HCT116 (cell line): ENCODE measurements around the gene VAPA. TPM values are rescaled to one million over a fixed set of nuclear protein-coding genes. Genes with fewer than 3 reads are reported as not detected.

Source experiments
- ATAC-seq: fragments of 200-7000 bp; cut with Tn5 transposase; 2 replicates; pipeline ENCODE4 v1.9.1; 2020; ENCODE audit warnings: mild to moderate bottlenecking, moderate library complexity
- BruUV-seq: library from RNA; stranded (reverse); fragments of 400-500 nt; replicated peaks from 2 replicates; lab custom pipeline; 2021; lab: Mats Ljungman, UMichigan
- CTCF ChIA-PET: fragments of 300-600 bp; sonication (Branson Sonifier 250); formaldehyde crosslinking; loops from one replicate; lab custom pipeline; 2021; ENCODE audit warnings: antibody characterized with exemption; lab: Charles Lee
- POLR2A ChIA-PET: fragments of 300-600, 350-600 bp; sonication (Branson Sonifier 250); formaldehyde crosslinking; loops from one replicate; lab custom pipeline; 2021; ENCODE audit warnings: antibody characterized with exemption; lab: Charles Lee
- RAD21 ChIA-PET, 2 experiments: fragments of 300-600 bp; sonication (Branson Sonifier 250); formaldehyde crosslinking; loops; one replicate each; lab custom pipeline; 2023; ENCODE audit warnings: low total read pairs in 2 of 2; ENCODE audit not compliant: uncharacterized antibody in 2 of 2, unreplicated experiment in 2 of 2, low non-redundant PET in 1 of 2; lab: Charles Lee
- DNase-seq: peaks from one replicate; pipeline ENCODE4 v3.0.0-alpha.2; 2010; ENCODE audit warnings: low read depth, low spot score
- H2AFZ ChIP-seq: fragments of 200-600 bp; shearing (Covaris generic), sonication (generic); 2 replicates; pipeline ENCODE4 v1.6.1; 2017; ENCODE audit warnings: low read depth, mixed run types, mixed read lengths, antibody characterized with exemption, low read length; ENCODE audit not compliant: poor library complexity, severe bottlenecking
- H3K27ac ChIP-seq: 2 replicates; pipeline ENCODE4 v1.5.1; 2012; ENCODE audit warnings: low read depth, low read length
- H3K27me3 ChIP-seq: fragments of 200-600 bp; sonication (generic); 2 replicates; pipeline ENCODE4 v1.6.1; 2016; ENCODE audit warnings: mixed run types, low read length, mixed read lengths; ENCODE audit not compliant: insufficient read depth
- H3K36me3 ChIP-seq, 2 experiments: fragments of 200-500 bp in 1 of 2; fragments of 200-600 bp in 1 of 2; sonication (Bioruptor generic) in 1 of 2; sonication (generic) in 1 of 2; 2 replicates each; pipeline versions ENCODE4 v1.5.1 to v1.6.1; 2014 to 2016; ENCODE audit warnings: low read length in 2 of 2, inconsistent platforms in 1 of 2, mixed read lengths in 1 of 2, mixed run types in 1 of 2; ENCODE audit not compliant: insufficient read depth in 2 of 2, control insufficient read depth in 1 of 2
- H3K4me1 ChIP-seq, 2 experiments: fragments of 200-600 bp in 1 of 2; sonication (generic) in 1 of 2; 2 replicates each; pipeline versions ENCODE4 v1.5.1 to v1.6.1; 2012 to 2017; ENCODE audit warnings: low read length in 2 of 2, inconsistent platforms in 1 of 2, mild to moderate bottlenecking in 1 of 2, mixed read lengths in 1 of 2, mixed run types in 1 of 2, moderate library complexity in 1 of 2; ENCODE audit not compliant: insufficient read depth in 2 of 2, control insufficient read depth in 1 of 2
- H3K4me2 ChIP-seq: fragments of 200-600 bp; sonication (generic); 2 replicates; pipeline ENCODE4 v1.6.1; 2017; ENCODE audit warnings: mixed run types, low read length, mixed read lengths
- H3K4me3 ChIP-seq, 2 experiments: fragments of 200-600 bp in 1 of 2; sonication (generic) in 1 of 2; replicated peaks in 1 of 2; 2 replicates each; pipeline ENCODE4 v1.5.1; 2011 to 2016; ENCODE audit warnings: low read length in 2 of 2, control low read depth in 1 of 2, low read depth in 1 of 2, mild to moderate bottlenecking in 1 of 2, mixed read lengths in 1 of 2, mixed run types in 1 of 2
- H3K79me2 ChIP-seq: fragments of 200-600 bp; sonication (generic); 2 replicates; pipeline ENCODE4 v1.6.1; 2017; ENCODE audit warnings: mild to moderate bottlenecking, mixed run types, low read length, moderate library complexity, mixed read lengths; ENCODE audit not compliant: insufficient read depth
- H3K9ac ChIP-seq: fragments of 200-600 bp; sonication (generic); 2 replicates; pipeline ENCODE4 v1.6.1; 2016; ENCODE audit warnings: low read length, mixed read lengths
- H3K9me2 ChIP-seq: fragments of 200-600 bp; sonication (generic), shearing (Covaris generic); 2 replicates; pipeline ENCODE4 v1.6.1; 2017; ENCODE audit warnings: mixed run types, mild to moderate bottlenecking, moderate library complexity; ENCODE audit not compliant: insufficient read depth
- H3K9me3 ChIP-seq, 2 experiments: fragments of 200-500 bp in 1 of 2; fragments of 200-600 bp in 1 of 2; sonication (Bioruptor generic) in 1 of 2; sonication (generic) in 1 of 2; 2 replicates each; pipeline ENCODE4 v1.6.1; 2014 to 2017; ENCODE audit warnings: low read length in 2 of 2, mixed read lengths in 2 of 2, inconsistent platforms in 1 of 2, low read depth in 1 of 2, mild to moderate bottlenecking in 1 of 2, mixed run types in 1 of 2, moderate library complexity in 1 of 2; ENCODE audit not compliant: control insufficient read depth in 1 of 2, insufficient read depth in 1 of 2
- H4K20me1 ChIP-seq: fragments of 200-600 bp; sonication (generic), shearing (Covaris generic); 2 replicates; pipeline ENCODE4 v1.6.1; 2017; ENCODE audit warnings: mixed run types, mild to moderate bottlenecking, moderate library complexity; ENCODE audit not compliant: insufficient read depth
- CEBPB ChIP-seq: IDR thresholded peaks from 2 replicates; pipeline ENCODE4 v1.6.1; 2012; ENCODE audit warnings: low read depth
- EGR1 ChIP-seq: IDR thresholded peaks from 2 replicates; pipeline ENCODE4 v1.6.1; 2012; ENCODE audit warnings: low read depth
- ELF1 ChIP-seq: IDR thresholded peaks from 2 replicates; pipeline ENCODE4 v1.6.1; 2012; ENCODE audit warnings: low read depth, borderline replicate concordance
- EZH2 ChIP-seq: fragments of 200-600 bp; sonication (generic); IDR thresholded peaks from 2 replicates; pipeline ENCODE4 v1.6.1; 2017; ENCODE audit warnings: antibody characterized with exemption, mixed run types
- FOSL1 ChIP-seq: IDR thresholded peaks from 2 replicates; pipeline ENCODE4 v1.6.1; 2012; ENCODE audit warnings: low read depth
- POLR2A ChIP-seq: IDR thresholded peaks from 2 replicates; pipeline ENCODE4 v1.7.0; 2011; ENCODE audit warnings: borderline replicate concordance; ENCODE audit not compliant: insufficient read depth, insufficient read length; ENCODE audit errors: extremely low read depth
- POLR2AphosphoS5 ChIP-seq: IDR thresholded peaks from 2 replicates; pipeline ENCODE4 v1.6.1; 2011; ENCODE audit warnings: mild to moderate bottlenecking, low read depth, low read length, moderate library complexity
- RAD21 ChIP-seq: IDR thresholded peaks from 2 replicates; pipeline ENCODE4 v1.6.1; 2012; ENCODE audit warnings: low read depth, mild to moderate bottlenecking
- SIN3A ChIP-seq: IDR thresholded peaks from 2 replicates; pipeline ENCODE4 v1.6.1; 2012; ENCODE audit warnings: low read depth
- SP1 ChIP-seq: IDR thresholded peaks from 2 replicates; pipeline ENCODE4 v1.6.1; 2012; ENCODE audit warnings: low read depth
- SRF ChIP-seq: IDR thresholded peaks from 2 replicates; pipeline ENCODE4 v1.6.1; 2012; ENCODE audit warnings: low read depth
- TCF7L2 ChIP-seq: IDR thresholded peaks from 2 replicates; pipeline ENCODE4 v1.7.0; 2011; ENCODE audit warnings: borderline replicate concordance, inconsistent platforms; ENCODE audit not compliant: insufficient read depth, insufficient read length; ENCODE audit errors: extremely low read depth
- YY1 ChIP-seq: IDR thresholded peaks from 2 replicates; pipeline ENCODE4 v1.6.1; 2011; ENCODE audit warnings: low read length, low read depth, moderate library complexity, mild to moderate bottlenecking; ENCODE audit not compliant: insufficient replicate concordance; ENCODE audit errors: extremely low read depth
- ZFX ChIP-seq: fragments of 450-650 bp; IDR thresholded peaks from 2 replicates; pipeline ENCODE4 v1.6.1; 2017
- intact Hi-C: fragments of 100-400 bp; cut with micrococcal nuclease; formaldehyde crosslinking; loops from 2 replicates; pipeline ENCODE4 v1.10.0; 2022
- total RNA-seq: library from RNA; stranded (reverse); gene quantifications from one replicate; pipeline ENCODE4 v1.2.1, GENCODE V29; 2021; ENCODE audit not compliant: unreplicated experiment
- TF ChIP-seq, protein P1 (sequence below): IDR thresholded peaks from 2 replicates; pipeline ENCODE4 v1.6.1; 2012
- TF ChIP-seq, protein P2 (sequence below): IDR thresholded peaks from 2 replicates; pipeline ENCODE4 v1.6.1; 2011; ENCODE audit warnings: mild to moderate bottlenecking, low read length, moderate library complexity; ENCODE audit not compliant: insufficient replicate concordance; ENCODE audit errors: extremely low read depth
- TF ChIP-seq, protein P3 (sequence below): IDR thresholded peaks from 2 replicates; pipeline ENCODE4 v1.6.1; 2012
- TF ChIP-seq, protein P4 (sequence below), 3 experiments: fragments of 200-600 bp in 1 of 3; sonication (generic) in 1 of 3; IDR thresholded peaks in 2 of 3; conservative IDR thresholded peaks in 1 of 3; 2 replicates each; pipeline ENCODE4 v1.5.1; 2012 to 2017; ENCODE audit warnings: low read depth in 2 of 3, low read length in 2 of 3, antibody characterized with exemption in 1 of 3, borderline replicate concordance in 1 of 3, control low read depth in 1 of 3, mild to moderate bottlenecking in 1 of 3, mixed read lengths in 1 of 3, mixed run types in 1 of 3, moderate library complexity in 1 of 3; ENCODE audit not compliant: insufficient read depth in 1 of 3

VAPA gene
- total RNA-seq, 1 experiment from 2014 or later, result 295 TPM

DNA sequence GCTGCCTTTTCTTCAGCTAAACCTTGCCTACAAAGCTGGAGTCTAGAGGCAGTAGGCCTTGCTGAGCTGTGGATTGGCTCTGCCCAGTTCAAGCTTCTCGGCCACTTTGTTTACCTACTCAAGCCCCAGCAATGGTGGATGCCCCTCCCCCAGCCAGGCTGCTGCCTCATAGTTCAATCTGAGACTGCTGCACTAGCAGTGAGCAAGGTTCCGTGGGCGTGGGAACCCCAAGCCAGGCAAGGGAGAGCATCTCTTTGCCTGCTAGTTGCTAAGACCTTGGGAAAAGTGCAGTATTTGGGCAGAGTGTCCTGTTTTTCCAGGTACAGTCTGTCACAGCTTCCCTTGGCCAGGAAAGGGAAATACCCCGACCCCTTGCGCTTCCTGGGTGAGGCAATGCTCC lies 68.9 kb downstream of the VAPA start:
- no peak for DNase-seq
- H3K27me3 ChIP-seq, result no peaks in the 10 kb centered on the region
- no peaks in the 10 kb centered on the region for H3K79me2 ChIP-seq
- RAD21 ChIA-PET, result no interaction called here
- no TSS peak for BruUV-seq
- TF ChIP-seq SP1 (no peak), POLR2A (no peak), RAD21 (no peak), SIN3A (no peak), YY1 (no peak), EGR1 (no peak), ZFX (no peak), CEBPB (no peak), FOSL1 (no peak), ELF1 (no peak), EZH2 (no peak), TCF7L2 (no peak), POLR2AphosphoS5 (no peak), SRF (no peak)
- TF ChIP-seq, protein P1, sequence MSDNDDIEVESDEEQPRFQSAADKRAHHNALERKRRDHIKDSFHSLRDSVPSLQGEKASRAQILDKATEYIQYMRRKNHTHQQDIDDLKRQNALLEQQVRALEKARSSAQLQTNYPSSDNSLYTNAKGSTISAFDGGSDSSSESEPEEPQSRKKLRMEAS, result no peak
- TF ChIP-seq, protein P2, sequence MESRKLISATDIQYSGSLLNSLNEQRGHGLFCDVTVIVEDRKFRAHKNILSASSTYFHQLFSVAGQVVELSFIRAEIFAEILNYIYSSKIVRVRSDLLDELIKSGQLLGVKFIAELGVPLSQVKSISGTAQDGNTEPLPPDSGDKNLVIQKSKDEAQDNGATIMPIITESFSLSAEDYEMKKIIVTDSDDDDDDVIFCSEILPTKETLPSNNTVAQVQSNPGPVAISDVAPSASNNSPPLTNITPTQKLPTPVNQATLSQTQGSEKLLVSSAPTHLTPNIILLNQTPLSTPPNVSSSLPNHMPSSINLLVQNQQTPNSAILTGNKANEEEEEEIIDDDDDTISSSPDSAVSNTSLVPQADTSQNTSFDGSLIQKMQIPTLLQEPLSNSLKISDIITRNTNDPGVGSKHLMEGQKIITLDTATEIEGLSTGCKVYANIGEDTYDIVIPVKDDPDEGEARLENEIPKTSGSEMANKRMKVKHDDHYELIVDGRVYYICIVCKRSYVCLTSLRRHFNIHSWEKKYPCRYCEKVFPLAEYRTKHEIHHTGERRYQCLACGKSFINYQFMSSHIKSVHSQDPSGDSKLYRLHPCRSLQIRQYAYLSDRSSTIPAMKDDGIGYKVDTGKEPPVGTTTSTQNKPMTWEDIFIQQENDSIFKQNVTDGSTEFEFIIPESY, result no peak
- TF ChIP-seq, protein P3, sequence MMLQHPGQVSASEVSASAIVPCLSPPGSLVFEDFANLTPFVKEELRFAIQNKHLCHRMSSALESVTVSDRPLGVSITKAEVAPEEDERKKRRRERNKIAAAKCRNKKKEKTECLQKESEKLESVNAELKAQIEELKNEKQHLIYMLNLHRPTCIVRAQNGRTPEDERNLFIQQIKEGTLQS, result no peak
- TF ChIP-seq, protein P4, sequence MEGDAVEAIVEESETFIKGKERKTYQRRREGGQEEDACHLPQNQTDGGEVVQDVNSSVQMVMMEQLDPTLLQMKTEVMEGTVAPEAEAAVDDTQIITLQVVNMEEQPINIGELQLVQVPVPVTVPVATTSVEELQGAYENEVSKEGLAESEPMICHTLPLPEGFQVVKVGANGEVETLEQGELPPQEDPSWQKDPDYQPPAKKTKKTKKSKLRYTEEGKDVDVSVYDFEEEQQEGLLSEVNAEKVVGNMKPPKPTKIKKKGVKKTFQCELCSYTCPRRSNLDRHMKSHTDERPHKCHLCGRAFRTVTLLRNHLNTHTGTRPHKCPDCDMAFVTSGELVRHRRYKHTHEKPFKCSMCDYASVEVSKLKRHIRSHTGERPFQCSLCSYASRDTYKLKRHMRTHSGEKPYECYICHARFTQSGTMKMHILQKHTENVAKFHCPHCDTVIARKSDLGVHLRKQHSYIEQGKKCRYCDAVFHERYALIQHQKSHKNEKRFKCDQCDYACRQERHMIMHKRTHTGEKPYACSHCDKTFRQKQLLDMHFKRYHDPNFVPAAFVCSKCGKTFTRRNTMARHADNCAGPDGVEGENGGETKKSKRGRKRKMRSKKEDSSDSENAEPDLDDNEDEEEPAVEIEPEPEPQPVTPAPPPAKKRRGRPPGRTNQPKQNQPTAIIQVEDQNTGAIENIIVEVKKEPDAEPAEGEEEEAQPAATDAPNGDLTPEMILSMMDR (IDR thresholded peaks at IDR 0.05 in 2 of 3, conservative IDR thresholded peaks at IDR 0.05 in 1 of 3; ENCODE audit: borderline replicate concordance in 1 of 3, insufficient read depth in 1 of 3, low read depth in 2 of 3, low read length in 2 of 3), result no peak
- TF ChIP-seq, all 23 proteins: peak for 0
- Histone ChIP-seq H3K9me3 (no peaks in the 10 kb centered on the region), H3K36me3 (no peaks in the 10 kb centered on the region), H4K20me1 (no peaks in the 10 kb centered on the region), H2AFZ (no peak overlapping the region), H3K4me2 (no peak overlapping the region), H3K27ac (no peak overlapping the region), H3K9ac (no peak overlapping the region), H3K9me2 (no peaks in the 10 kb centered on the region), H3K4me1 (no peaks in the 10 kb centered on the region), H3K4me3 (no peak overlapping the region)
- POLR2A ChIA-PET, result no interaction called here
- no peak for ATAC-seq
- CTCF ChIA-PET, result no interaction called here
- intact Hi-C loops, result no loop called here
